DMS 273 (cell line): ENCODE results near the gene FCHSD1.
A peak's percentile ranks its signal among the peaks of the same experiment; 100 is the strongest.
"Not testable (repeated sequence)": the region's sequence is repeated elsewhere in the genome, so short reads cannot be mapped to it uniquely, and the experiment has no call there.

Experiments
- DNase-seq: peaks from one replicate; lab custom pipeline; 2025; ENCODE audit not compliant: unreplicated experiment; lab: John Stamatoyannopoulos, UW

Gene FCHSD1

DNA sequence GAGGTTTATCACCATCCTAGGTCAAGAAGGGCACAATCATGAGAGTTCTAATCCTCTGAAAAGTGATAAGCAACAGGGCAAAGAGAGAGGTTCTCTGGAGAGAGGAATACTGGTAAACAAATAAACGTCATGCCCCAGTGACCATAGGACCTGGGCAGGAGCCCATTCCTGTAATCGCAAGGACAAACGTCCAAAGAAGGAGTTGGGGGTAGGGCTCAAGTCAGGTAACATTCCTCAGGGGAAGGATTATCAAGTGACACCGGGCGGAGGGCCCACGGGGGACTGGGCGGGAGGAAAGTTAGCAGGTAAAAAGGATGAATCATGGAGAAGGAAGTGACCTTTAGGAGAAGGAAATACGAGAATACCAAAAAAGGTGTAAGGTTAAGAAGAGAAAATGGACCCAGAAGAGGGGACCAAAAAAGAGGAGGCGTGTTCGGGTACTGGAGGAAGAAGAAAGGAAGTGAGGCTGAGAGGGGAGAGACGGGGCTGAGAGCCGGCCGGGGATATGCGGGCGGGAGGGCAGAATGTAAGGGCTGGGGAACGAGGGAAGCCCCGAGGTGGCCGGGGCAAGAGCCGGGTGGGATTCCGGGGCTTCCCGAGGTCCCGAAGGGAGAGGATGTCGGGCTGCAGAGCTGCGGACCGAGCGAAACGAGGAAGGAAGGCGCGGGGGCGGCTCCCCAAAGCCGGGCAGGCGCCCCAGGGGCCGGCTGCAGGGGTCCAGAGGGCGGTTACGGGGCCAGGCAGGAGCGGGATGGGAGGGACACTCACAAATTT lies 33.0 kb downstream of the FCHSD1 start:
- peak; percentile 81 for DNase-seq

DNA sequence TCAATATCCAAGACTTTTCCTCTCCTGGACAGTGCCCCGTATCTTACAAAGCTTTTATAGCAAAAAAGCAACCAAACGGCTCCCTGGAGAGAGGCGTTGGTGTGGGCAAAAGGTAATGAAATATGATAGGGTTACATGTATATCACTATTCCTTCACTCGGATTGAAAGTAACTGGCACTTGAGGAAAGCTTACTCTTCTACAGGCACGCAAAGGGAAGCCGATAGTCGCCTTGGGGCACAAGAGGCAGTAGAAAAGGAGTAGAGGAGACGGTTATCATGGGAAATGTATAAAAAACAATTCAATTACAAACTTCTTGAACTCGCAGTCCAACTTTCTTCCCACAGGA lies 33.6 kb downstream of the FCHSD1 start:
- peak; percentile 38 for DNase-seq

DNA sequence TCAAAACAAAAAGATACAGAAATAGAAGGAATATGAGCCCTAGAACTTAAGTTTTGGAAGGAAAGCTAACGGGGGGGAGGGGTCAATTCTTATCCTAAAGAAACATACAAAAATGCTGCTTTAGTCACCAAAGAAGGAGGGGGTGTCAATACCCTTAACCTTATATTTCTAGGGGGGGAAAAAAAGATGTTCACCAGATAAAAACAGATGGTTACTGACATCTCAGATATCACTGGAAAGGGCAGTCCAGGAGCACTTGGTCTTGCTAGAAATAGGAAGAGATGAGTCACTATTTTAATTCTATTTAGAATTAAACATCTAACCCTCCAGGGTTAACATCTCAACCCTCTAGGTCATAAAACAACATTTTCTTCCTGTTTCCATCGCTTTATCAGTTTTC lies 34.1 kb downstream of the FCHSD1 start:
- DNase-seq, result no peak

DNA sequence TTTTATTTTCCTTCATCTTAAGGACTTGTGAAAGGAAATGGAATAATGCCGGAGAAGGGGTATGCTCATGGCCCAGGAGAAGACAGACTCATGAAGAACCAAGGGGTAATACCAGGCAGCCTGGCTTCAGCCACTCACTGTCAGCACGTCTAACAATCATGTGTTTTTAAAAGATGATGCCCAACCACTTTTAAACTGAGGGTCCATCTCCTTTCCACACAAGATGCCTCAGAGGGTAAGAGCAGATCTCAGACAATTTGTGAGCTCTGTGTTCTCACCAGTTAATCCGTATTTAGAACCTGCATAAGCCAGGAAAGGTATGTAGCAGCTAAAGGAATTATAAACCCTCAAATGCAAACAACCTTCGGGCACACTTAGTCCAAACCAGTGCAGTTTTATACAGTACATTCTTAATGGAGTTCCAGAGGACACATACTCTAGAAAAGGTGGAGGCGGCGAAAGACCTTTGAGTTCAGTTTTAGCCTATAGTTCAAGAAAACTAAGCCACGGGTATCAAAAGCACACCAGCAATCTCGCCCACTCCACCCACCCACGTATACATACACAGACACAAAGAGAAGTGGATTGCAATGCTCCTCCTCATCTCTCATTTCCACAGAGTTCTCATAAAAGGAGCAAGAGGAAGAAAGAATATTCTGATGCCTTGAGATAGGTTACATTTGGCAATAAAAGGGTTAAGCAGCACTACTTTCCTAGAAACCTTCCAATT lies 35.1 kb downstream of the FCHSD1 start:
- DNase-seq, result no peak

DNA sequence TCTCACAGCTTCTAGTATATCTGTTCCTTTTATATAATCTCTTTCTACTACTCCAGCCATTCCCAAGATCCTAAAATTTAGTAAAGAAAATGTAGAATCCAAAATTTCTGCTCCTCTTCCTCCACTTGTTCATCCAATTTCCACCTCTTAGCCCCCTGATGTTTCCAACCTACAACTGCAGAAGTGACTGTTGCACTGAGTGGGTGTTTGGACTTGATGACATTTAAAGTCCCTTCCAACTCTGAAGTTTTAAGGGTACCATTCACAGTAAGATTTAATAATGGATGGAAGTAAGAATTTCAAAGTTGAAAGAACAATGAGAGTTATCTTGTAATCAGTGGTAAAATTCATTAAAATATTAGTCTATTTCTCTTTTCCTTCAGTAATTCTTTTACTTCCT lies 37.9 kb downstream of the FCHSD1 start:
- DNase-seq, result no peak

DNA sequence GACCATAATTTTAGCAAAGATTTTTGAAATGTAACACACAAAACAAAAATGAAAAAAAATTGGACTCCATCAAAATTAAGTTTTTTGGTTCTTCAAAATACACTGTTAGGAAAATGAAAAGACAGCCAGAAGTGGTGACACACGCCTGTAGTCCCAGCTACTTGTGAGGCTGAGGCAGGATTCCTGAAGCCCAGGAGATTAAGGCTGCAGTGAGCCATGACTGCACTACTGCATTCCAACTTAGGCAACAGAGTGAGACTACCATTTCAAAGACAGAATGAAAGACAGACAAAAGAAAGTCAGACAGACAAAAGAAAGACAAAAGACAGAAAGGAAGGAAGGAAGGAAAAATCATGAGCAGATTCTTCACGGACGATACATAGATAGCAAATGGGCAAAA lies 39.9 kb downstream of the FCHSD1 start:
- no peak for DNase-seq

DNA sequence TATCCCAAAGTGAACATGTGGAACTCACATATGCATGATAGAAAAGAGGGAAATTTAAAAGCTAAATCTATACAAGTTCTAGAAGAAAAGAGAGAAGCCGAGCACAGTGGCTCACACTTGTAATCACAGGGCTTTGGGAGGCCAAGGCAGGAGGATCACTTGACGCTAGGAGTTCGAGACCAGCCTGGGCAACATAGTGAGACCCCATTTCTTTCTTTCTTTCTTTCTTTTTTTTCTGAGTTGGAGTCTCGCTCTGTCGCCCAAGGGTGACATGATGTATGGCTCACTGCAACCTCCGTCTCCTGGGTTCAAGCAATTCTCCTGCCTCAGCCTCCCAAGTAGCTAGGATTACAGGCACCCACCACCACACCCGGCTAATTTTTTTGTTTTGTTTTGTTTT lies 41.3 kb downstream of the FCHSD1 start:
- not testable (repeated sequence) for DNase-seq

DNA sequence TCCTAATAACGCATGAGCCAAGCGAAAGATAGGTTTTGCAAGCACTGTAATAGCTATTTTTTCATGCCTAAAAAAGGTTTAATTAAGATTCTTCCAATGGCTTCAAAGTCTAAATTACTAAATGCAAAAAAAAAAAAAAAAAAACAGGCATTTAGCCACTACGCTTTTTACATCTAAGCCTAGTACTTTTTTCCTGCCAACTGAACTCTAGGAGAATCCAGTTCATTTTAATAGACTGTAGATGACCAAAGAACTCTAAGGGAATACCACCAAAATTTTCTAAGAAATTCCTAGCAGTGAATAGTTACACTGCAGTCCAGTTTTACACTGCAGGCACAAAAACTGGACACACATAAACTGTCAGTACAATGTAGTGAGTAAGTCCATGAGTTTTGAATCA lies 42.2 kb downstream of the FCHSD1 start:
- DNase-seq, result no peak

DNA sequence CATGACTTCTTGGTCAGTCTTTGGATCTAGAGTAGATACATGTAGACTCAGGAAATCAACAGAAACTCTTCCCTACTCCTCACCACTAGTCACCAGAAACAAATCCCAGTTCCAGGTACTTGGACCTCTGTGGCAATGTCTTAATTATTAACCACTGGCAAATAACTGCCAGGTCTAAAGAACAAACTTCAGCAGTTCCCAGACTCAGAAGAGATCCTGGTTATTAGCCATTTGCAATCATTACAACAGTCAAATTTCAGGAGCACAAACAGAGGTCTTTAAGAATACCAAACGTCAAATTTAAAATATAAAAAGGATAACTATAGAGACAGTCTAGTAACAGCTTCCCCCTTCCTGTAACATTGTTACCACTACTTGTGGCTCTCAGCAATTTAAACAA lies 42.7 kb downstream of the FCHSD1 start:
- no peak for DNase-seq

DNA sequence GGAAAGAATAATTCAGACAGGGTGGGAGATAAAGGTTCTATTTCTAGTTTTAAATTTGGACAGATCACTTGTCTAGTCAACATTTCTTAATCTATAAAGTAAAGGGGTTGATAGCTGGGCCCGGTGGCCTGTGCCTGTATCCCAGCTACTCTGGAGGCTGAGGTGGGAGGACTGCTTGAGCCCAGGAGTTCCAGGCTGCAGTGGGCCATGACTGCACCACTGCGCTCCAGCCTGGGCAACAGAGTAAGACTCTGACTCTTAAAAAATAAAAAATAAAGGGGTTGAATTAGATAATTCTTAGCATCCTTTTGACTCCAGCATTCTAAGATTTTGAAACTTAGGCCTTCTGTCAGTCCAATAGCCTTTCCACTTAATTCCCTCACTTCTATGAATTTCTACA lies 43.2 kb downstream of the FCHSD1 start:
- no peak for DNase-seq

DNA sequence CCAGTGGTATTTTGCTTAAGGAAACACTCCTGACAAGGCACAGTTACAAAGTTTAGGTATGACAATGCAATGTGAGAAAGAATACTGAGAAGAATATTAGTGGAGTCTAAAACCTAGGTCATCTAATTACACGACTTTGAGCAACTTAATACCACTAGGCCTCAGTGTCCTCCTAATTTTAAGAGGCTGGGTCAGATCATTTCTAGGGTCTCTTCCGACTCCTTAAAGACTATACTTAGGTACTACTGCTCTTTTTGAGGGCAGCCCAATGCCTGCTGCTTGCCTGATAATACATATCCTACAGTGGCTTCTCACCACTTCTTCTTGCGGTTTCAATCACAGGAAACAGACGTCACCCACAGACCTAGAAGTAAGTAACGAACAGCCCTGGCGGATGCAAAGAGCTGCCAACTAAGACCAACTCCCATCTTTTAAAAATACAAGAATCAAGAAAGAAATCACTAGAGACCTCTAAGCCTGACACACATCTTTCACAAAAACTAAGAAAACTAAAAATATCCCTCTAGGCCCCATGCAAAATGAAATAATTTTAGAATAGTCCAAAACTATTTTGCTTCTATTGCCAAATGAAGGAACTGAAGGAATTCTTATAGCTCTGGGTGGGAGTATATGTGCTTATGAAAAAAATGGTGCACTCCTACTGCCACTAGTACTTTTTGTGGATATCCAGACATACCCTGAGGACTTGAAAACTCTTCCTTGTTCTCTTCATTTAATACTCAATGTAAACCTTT lies 45.5 kb downstream of the FCHSD1 start:
- DNase-seq, result no peak

DNA sequence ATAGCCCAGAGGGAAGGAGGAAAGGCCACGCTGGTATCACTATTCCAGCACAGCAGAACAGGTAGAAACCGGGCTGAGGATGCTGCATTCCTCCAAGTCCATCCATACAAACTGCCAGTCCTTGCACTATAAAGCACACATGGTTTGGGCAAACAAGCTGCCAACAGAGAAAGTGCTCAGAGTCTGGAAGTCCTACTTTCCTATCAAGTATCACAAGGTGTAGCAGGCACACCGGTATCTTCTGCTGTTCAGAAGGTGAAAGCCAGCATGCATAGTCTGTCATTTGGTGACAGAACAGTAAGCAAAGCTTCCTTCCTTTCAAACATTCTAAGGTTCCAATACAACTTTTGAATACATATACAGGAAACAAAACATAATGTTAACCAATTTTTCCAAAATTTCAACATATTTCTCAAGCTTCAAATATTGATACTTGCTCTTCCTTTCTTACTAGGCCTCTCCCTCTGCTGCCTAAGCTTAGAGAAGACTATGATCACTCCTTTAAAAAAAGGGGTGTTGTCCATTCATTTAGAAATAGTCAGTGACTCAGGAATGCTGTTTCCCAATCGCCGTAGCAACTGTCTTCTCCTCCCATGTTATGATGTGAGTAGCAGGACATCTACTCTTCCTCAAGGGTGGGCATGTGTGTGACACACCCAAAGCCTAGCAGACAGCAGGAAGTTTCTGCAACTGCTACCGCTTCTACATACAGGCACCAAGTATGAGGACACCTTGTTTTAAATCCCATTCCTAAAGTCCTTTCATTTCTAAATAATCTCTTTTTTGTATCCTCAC lies 47.1 kb downstream of the FCHSD1 start:
- DNase-seq, result peak; percentile 11

DNA sequence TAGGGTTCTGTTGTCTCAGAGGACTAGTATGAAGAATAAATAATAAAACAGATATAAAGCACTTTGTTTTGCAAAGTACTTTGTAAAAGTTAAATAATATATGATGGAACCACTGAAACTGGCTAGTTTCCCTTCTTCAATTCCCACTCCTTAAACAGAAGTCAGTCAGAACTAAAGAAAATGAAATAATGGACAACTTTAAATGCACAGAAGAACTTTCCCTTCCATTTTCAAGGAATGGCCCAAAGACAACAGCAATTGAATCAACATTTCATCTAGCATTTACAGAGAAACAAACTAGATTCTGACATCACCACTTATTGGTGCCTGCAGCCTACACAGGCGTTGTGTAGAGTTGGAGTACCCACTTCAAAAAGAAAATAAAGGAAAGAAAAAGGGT lies 48.6 kb downstream of the FCHSD1 start:
- no peak for DNase-seq

DNA sequence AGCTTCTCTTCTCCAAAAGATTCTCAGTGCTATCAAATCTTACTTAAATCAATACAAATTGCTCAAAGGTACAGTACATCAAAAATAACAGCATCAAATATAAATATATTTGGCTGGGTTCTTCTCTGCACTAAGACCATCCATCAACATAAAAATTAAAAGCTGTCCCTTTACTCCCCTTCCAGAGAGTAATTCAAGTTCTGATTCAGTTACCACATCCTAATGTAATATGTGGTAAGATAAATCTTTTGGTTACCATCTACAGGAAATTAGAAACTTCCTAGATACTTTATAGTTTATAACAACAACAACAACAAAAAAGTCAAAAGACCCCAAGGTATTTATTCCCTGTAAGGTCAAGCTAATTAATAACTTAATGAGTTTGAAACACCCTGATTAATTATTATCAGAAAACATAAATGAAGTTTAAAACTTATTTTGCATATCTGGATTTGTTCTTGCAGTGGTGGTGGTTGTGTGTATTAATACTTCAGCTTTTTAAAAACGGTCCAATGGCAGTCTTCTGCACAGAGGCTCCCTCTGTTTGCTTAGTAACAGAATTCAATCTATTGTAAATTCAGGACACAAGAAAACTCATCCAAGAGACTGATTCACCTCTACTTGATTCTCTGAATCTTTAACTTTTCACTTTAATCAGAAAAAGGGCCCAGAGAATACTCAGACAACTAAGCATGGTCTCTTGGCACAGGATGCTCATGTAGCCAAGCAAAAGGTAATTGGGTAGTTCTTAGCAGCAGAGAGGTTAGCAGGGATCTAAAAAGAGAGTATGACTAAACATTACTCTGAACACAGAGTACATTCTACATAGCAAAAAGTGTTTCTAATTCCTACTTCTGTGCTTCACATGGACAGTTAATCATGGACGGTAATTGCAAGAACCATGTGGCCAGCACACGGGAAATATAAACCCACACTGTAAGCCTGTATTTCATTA lies 52.5 kb downstream of the FCHSD1 start:
- DNase-seq, result peak; percentile 20

DNA sequence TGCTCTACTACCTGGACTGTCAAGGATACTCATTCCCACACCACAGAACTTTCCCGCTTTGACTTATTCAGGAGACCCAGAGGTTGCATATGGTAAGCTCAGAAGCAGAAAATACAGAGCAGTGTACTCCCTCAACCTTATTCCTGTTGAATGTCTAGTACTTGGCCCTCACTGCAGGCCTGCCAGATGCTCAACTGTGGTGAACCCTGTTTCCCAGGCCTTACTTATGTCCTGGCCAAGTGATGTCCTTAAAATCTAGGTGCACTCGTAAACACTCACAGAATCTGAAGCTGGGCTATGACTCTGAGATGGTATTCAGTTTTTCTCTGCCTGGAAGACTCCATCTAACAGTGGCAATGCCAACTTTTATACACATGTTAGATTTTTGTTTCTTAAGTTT lies 53.4 kb downstream of the FCHSD1 start:
- peak; percentile 86 for DNase-seq

DNA sequence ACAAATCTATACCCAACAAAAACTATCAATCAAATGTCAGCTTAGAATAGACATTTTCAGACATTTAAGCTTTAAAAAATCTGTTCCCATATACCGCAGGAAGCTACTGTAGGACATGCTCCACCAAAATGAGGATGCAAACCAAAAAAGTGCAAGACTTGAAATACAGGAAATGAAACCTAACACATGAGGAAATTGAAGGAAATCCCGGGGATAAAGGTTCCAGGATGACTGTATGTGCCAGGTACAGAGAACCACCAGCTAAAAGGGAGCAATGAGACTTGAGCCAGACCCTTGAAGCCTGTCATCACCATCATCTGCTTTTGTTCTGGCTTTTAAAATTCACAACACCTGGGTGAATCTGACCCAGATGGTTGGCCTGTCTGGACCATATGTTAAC lies 53.8 kb downstream of the FCHSD1 start:
- no peak for DNase-seq

DNA sequence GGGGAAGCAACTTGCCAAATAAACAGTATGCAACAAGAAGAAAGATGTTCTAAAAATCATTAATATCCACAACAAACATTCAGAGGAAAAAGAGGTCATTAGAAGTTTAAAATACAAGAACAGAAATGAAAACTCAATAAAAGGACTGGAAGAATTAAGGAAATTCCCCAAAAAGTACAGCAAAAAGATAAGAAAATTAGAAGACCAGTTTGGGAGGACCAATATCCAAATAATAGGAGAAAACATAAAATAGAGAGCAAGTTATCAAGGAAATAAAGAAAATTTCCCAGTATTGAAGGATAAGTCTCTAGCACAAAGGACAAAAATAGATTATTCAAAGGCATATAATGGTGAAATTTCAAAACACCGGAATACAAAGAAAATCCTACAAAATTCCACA lies 54.4 kb downstream of the FCHSD1 start:
- DNase-seq, result no peak

DNA sequence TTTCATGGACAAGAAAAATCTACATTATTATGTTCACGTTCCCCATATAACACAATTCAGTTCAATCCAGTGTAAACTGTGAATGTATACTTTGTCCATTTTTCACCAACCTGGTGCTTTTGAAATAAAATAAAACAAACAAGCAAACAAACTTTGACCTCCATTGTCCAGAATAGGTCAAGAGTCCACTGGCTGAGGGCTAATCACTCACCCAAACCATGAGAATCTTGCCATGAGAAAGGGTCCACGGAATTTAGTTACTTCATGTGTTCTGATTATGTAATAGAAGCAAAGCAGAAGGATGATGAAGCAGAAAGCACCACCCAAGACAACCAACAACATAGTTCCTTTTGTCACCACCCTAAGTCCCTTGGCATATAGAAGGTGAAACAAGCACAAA lies 61.1 kb downstream of the FCHSD1 start:
- no peak for DNase-seq
